GM04503 (cell line): ENCODE results near the gene TAAR6.
"Not testable (repeated sequence)": the region's sequence is repeated elsewhere in the genome, so short reads cannot be mapped to it uniquely, and the experiment has no call there.

Experiments used
- DNase-seq: peaks from one replicate; pipeline ENCODE4 v3.0.0-alpha.2; 2012; ENCODE audit warnings: low read depth

The TAAR6 gene

DNA sequence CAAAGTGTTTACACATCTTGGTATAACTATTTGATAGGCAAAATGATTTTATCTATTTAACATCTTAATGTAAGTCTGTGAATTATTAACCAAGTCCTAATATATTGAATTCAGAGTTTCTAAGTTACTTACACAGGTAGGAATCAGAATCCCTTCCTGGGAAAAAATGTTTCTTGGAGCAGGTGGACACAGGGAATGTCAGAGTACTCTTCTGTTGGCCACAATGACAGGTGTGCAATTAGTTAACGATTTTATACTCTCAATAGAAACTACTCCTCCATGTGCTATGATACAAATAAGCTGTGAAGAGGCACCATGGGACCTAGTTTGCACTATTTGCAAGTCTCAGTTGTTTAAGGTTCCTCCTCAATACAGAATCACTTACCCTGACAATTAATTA, 20.2 kb downstream of the TAAR6 start:
- no peak for DNase-seq

DNA sequence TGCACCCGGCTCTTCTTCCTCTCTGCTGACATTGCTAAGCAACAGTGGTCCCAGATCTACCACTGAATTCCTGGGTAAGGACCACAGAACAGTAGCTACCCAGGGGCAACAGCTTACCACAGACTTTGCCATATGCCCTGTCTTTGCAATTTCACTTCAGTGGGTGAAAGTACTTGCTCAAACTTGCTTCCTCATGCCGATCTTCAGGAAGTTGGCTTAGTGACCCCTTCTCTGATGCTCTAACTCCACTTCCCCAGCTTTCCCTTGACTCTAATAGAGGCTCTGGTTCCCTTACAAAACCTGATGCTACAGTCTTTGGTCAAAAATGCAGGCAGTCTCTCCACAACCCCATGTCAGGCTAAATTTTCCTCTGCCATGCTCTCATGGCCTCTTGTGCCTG, 22.7 kb downstream of the TAAR6 start:
- DNase-seq, result no peak

DNA sequence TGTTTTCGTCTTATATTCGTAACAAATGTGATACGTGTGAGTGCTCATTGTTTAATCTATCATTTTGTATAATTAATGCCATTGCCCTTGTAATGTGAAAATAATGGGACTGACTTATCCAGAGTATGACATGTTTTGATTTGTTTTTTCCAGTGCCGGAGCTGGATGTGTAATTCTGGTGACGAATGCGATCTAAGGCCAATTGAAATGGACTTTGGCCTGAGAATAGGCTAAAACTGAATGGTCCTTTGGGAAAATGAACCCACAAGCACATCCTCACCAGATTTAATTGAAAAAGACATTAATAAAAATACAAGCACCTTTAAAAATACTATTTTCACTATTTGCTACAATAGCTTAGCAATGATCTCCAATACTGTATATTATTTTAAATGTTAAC, 26.1 kb downstream of the TAAR6 start:
- no peak for DNase-seq

DNA sequence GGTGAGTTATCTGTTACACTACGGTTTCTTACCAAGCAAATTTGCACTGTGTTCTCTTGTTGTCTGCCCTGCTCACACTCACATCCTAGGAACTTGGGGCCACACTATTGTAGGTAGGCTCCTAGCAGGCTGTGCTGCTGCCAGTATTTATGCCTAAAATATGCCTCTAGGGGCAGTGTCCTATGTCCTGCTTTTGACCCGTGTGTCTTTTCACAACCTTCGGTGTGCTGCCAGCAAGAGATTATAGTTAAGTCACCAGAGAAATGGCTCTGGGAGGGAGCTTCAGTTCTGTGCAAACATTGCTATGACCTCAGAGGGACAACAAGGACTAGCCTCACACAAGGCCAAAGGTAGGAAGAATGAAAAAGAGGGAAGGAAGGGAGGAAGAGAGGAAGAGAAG, 28.4 kb downstream of the TAAR6 start:
- DNase-seq, result no peak

DNA sequence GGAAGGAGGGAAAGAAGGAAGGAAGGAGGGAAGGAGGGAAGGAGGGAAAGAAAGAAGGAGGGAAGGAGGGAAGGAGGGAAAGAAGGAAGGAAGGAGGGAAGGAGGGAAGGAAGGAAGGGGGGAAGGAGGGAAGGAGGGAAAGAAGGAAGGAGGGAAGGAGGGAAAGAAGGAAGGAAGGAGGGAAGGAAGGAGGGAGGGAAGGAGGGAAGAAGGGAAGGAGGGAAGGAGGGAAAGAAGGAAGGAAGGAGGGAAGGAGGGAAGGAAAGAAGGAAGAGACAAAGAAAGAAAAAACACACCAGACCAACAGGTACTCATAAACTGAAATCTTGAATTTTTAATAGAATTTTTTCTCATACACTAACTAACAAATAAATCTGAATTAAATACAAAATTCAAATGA, 30.8 kb downstream of the TAAR6 start:
- not testable (repeated sequence) for DNase-seq

DNA sequence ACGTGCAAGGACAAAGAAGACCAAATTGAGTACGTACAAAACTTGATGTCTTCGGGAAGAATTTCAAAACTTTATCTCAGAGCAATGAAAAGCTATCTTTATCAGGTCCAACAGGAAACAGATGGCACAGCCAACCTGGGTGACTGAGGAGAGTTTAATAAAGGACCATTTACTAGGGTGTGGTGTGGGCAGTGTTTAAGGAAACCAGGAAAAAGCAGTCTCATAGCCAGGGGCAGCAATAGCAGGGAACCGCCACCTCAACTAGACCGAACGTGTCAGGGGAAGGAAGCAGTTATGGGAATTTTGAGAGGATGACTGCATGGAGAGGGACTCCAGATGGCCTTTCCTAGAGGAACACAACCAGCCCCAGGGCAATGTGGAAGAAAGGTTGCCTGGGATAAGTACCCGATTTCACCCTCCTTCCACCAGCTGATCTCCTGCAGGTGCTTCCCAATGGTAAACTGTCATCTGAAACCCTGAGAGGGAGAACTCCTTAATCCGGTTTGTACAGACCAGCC, 34.6 kb downstream of the TAAR6 start:
- DNase-seq, result no peak

DNA sequence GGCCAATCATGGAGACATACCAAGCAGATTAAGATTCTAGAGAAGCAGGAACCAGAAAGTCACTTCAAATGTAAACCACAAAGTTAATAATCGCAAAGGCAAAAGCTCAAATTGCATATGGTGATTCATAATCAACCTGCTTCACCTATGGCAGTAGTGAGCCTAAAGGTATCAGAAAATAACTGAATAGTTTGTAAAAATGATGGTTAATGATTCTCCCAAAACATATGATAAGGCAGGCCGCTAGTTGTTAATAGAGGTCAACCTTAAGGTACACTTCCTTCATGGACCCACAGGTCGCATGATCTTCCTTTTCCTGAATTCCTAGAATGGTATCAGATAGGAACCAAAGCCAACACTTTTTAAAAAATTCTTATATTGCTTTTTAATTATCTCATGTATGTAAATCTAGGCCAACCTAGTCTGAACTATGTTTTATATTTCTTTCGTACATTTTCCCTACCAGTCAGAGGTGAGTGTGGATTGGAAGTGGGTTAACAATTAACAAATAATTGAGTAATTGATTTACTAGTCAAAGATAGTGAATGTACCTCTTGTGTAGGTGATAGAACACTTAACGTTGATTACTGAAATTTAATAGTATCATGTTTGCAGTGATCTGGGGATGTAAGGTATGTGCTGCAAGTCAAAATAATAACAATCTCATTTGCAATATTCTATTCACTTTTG, 37.6 kb downstream of the TAAR6 start:
- no peak for DNase-seq

DNA sequence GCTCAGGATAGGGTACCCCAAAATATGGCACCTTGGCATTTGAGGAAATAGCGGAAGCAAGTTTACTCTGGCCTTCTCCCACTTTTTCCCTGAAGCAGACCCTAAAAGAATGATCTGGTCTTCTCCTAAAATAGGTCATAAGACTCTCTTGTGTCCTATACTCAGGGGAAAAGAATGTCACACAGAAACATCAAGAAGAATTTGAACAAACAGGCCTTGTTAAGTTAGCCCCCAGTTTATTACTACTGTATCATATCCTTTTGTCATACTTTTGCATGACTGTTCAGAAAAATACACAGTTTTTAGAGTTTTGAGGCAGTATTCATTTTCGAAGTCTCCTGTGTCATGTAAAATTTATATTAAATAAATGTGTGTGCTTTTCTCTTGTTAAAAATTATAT, 41.5 kb downstream of the TAAR6 start:
- no peak for DNase-seq

DNA sequence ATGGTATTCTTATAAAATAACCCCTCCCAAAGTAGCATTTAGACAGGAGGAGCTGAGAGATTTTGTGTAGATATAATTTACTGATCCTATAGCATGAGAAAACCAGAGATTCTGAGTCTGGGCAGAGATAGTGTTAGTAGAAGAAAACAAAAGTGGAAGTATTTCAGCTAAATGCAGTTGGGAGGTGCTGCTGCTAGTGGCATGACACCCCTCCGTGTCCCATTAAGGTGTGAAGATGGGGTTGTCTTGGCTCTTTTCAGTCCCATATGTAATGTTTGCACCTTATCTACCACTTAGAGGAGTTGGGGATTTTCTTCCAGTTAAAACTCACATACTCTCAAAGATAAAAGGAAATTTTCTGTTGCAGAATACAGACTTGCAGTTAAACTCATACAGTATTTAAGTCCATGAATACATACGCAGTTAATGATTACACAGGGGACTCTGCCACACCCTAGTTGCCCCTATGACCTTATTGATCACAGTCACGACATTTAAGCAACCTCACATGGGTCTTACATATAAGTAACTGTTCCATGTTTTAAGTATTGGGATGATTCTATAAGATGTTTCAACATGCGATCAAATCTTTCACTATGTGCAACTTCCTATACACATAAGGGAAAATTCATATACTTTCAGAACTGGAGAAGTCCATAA, 42.5 kb downstream of the TAAR6 start:
- DNase-seq, result no peak

DNA sequence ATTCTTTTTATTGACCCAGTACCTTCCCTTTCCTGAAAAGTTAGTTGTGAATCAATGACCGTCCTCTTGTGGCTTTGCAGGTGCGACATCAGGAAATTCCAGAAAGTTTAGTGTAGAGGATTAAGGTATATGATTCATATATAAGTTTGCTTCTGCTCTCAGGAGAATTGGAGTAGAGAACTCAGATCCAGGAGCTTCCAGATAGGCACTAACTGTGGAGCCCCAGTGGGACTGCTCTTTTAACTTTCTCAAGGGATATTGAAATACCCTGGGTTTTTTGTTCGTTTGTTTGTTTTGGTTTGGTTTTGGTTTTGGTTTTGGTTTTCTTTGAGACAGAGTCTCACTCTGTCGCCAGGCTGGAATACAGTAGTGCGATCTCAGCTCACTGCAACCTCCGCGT, 44.4 kb downstream of the TAAR6 start:
- DNase-seq, result no peak

DNA sequence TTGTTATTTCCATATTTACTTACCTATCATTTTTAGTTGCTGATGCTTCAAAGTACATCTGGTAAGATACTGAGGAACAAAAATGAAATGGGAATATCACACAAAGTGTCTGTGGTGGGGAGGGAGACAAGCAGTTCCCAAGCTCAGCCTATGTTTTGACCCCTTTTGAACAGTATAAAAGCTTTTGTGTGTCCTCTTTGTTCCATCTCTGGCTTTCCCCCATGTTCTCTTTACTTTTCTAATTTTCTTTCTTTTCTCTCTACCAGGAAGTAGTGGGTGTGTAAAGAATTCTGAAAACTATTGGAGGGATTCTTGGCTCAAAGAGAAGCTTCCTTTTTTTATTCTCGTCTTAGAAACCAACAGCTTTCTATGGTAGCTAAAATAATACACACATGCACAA, 46.6 kb downstream of the TAAR6 start:
- no peak for DNase-seq
